HepG2 (cell line): ENCODE measurements around the gene NT5C2. TPM values are rescaled to one million over a fixed set of nuclear protein-coding genes. Genes with fewer than 3 reads are reported as not detected.
"Not testable (repeated sequence)": the region's sequence is repeated elsewhere in the genome, so short reads cannot be mapped to it uniquely, and the experiment has no call there.

Experiments used
- ATAC-seq: fragments of 200-7000 bp; cut with Tn5 transposase; 3 replicates; pipeline ENCODE4 v1.9.1; 2020; ENCODE audit warnings: mild to moderate bottlenecking, moderate library complexity
- BruUV-seq: library from RNA; stranded (reverse); fragments of 400-500 nt; replicated peaks from 2 replicates; lab custom pipeline; 2021; lab: Mats Ljungman, UMichigan
- CTCF ChIA-PET: fragments of 300-600 bp; formaldehyde crosslinking; extraction: SDS; loops from one replicate; lab custom pipeline; 2021; ENCODE audit warnings: low total read pairs, inconsistent platforms, low intra/inter-chr PET ratio; lab: Yijun Ruan, JAX
- POLR2A ChIA-PET: fragments of 350-600 bp; sonication (Branson Sonifier 250); formaldehyde crosslinking; loops from one replicate; lab custom pipeline; 2020; ENCODE audit warnings: antibody characterized with exemption, inconsistent platforms; lab: Yijun Ruan, JAX
- DNase-seq: peaks from one replicate; pipeline ENCODE4 v3.0.0-alpha.2; 2015; ENCODE audit warnings: low spot score
- FAIRE-seq: peaks from 3 replicates; lab custom pipeline; 2011; peaks lifted over from hg19 to GRCh38; lab: Jason Lieb, UNC
- H2AFZ ChIP-seq: one replicate; pipeline ENCODE4 v1.6.1; 2011; ENCODE audit warnings: low read length, inconsistent platforms
- H3K27ac ChIP-seq: fragments of 300-600 bp; 3 replicates; pipeline ENCODE4 v1.8.0; 2011; ENCODE audit warnings: mixed run types, mild to moderate bottlenecking, mixed read lengths, low read length, inconsistent platforms; ENCODE audit not compliant: insufficient read depth; ENCODE audit errors: extremely low read length
- H3K27me3 ChIP-seq, 2 experiments: fragments of 200-600 bp in 1 of 2; 2 replicates in 1 of 2; 3 replicates in 1 of 2; pipeline versions ENCODE4 v1.6.0 to v1.8.0; 2011; ENCODE audit warnings: low read length in 2 of 2, mild to moderate bottlenecking in 2 of 2, moderate library complexity in 2 of 2, inconsistent platforms in 1 of 2; ENCODE audit not compliant: insufficient read depth in 2 of 2, control insufficient read depth in 1 of 2
- H3K36me3 ChIP-seq, 2 experiments: fragments of 200-600 bp in 1 of 2; replicated peaks in 1 of 2; 2 replicates in 1 of 2; 3 replicates in 1 of 2; pipeline versions ENCODE4 v1.5.1 to v1.8.0; 2011; ENCODE audit warnings: low read length in 2 of 2, inconsistent platforms in 1 of 2; ENCODE audit not compliant: insufficient read depth in 2 of 2, control insufficient read depth in 1 of 2
- H3K4me1 ChIP-seq: 2 replicates; pipeline ENCODE4 v1.5.1; 2012; ENCODE audit warnings: low read length, inconsistent platforms; ENCODE audit not compliant: insufficient read depth
- H3K4me2 ChIP-seq: 2 replicates; pipeline ENCODE4 v1.6.0; 2011; ENCODE audit warnings: low read depth, low read length, inconsistent platforms
- H3K4me3 ChIP-seq, 3 experiments: fragments of 200-600 bp in 1 of 3; sonication (generic), shearing (Covaris generic) in 1 of 3; replicated peaks in 1 of 3; 2 replicates each; pipeline ENCODE4 v1.5.1; 2011 to 2016; ENCODE audit warnings: low read length in 3 of 3, inconsistent platforms in 2 of 3, low read depth in 2 of 3, mild to moderate bottlenecking in 2 of 3, control low read depth in 1 of 3, mixed read lengths in 1 of 3; ENCODE audit not compliant: insufficient read depth in 1 of 3
- H3K79me2 ChIP-seq: one replicate; pipeline ENCODE4 v1.6.1; 2011; ENCODE audit warnings: low read length, inconsistent platforms; ENCODE audit not compliant: insufficient read depth
- H3K9ac ChIP-seq: 2 replicates; pipeline ENCODE4 v1.6.0; 2011; ENCODE audit warnings: mild to moderate bottlenecking, low read depth, low read length, inconsistent platforms; ENCODE audit not compliant: insufficient read depth
- H3K9me3 ChIP-seq: 2 replicates; pipeline ENCODE4 v1.5.1; 2012; ENCODE audit warnings: mild to moderate bottlenecking, low read length
- H4K20me1 ChIP-seq: 2 replicates; pipeline ENCODE4 v1.6.0; 2011; ENCODE audit warnings: inconsistent platforms, mild to moderate bottlenecking, low read length, moderate library complexity; ENCODE audit not compliant: insufficient read depth
- ARID5B ChIP-seq: IDR thresholded peaks from 2 replicates; pipeline ENCODE4 v1.4.0; 2020; ENCODE audit warnings: mild to moderate bottlenecking, missing genetic modification reagents
- BCL6 ChIP-seq: IDR thresholded peaks from 2 replicates; pipeline ENCODE4 v1.6.1; 2016; ENCODE audit warnings: missing genetic modification reagents, missing compliant biosample characterization
- FOXO1 ChIP-seq: sonication (generic); formaldehyde crosslinking; IDR thresholded peaks from 2 replicates; pipeline ENCODE4 v1.4.0; 2020; ENCODE audit warnings: missing genetic modification reagents
- FOXP1 ChIP-seq, 2 experiments: fragments of 450-650 bp in 1 of 2; IDR thresholded peaks; 2 replicates each; pipeline ENCODE4 v1.6.1; 2017 to 2018; ENCODE audit warnings: antibody characterized with exemption in 1 of 2
- FOXP4 ChIP-seq: sonication (generic); formaldehyde crosslinking; IDR thresholded peaks from 2 replicates; pipeline ENCODE4 v1.4.0; 2020; ENCODE audit warnings: missing genetic modification reagents
- GATAD2A ChIP-seq: IDR thresholded peaks from 2 replicates; pipeline ENCODE4 v1.6.1; 2016
- HNF4A ChIP-seq: sonication (generic); formaldehyde crosslinking; IDR thresholded peaks from 2 replicates; pipeline ENCODE4 v1.4.0; 2020; ENCODE audit warnings: missing genetic modification reagents
- MIXL1 ChIP-seq: IDR thresholded peaks from 2 replicates; pipeline ENCODE4 v1.6.1; 2016
- NCOA2 ChIP-seq: sonication (generic); formaldehyde crosslinking; IDR thresholded peaks from 2 replicates; pipeline ENCODE4 v1.8.0; 2022; ENCODE audit warnings: inconsistent platforms
- SAP130 ChIP-seq: IDR thresholded peaks from 2 replicates; pipeline ENCODE4 v1.6.1; 2016; ENCODE audit warnings: low read depth
- SOX13 ChIP-seq, 3 experiments: fragments of 450-650 bp in 1 of 3; sonication (generic) in 1 of 3; formaldehyde crosslinking in 1 of 3; IDR thresholded peaks in 2 of 3; conservative IDR thresholded peaks in 1 of 3; 2 replicates each; pipeline versions ENCODE4 v1.5.0 to v1.6.1; 2016 to 2020; ENCODE audit warnings: antibody characterized with exemption in 1 of 3, mild to moderate bottlenecking in 1 of 3, missing compliant biosample characterization in 1 of 3, missing genetic modification reagents in 1 of 3, moderate library complexity in 1 of 3
- SOX5 ChIP-seq: IDR thresholded peaks from 2 replicates; pipeline ENCODE4 v1.6.1; 2016; ENCODE audit warnings: borderline replicate concordance
- SP5 ChIP-seq: IDR thresholded peaks from 2 replicates; pipeline ENCODE4 v1.6.1; 2016; ENCODE audit warnings: low read depth, borderline replicate concordance
- ZGPAT ChIP-seq: IDR thresholded peaks from 2 replicates; pipeline ENCODE4 v1.6.1; 2016; ENCODE audit warnings: mild to moderate bottlenecking
- ZNF652 ChIP-seq: IDR thresholded peaks from 2 replicates; pipeline ENCODE4 v1.6.1; 2016; ENCODE audit warnings: low read depth, borderline replicate concordance
- WGBS: methylation state at CpG from one replicate; pipeline ENCODE4 v1.1.6; 2017; ENCODE audit warnings: low lambda C conversion rate; 5-methylcytosine and 5-hydroxymethylcytosine counted together
- in situ Hi-C: cut with HindIII; loops from 2 replicates; pipeline ENCODE4 v1.10.0; 2017; ENCODE audit warnings: low pct_unique_long_range_greater_than_20kb; ENCODE audit not compliant: extremely low pct_ligation_motif_present
- intact Hi-C: fragments of 100-400 bp; cut with micrococcal nuclease; formaldehyde crosslinking; loops from one replicate; pipeline ENCODE4 v1.10.0; 2022; ENCODE audit not compliant: unreplicated experiment
- polyA plus RNA-seq, 8 experiments: library from polyadenylated mRNA; depleted of rRNA in 3 of 8; stranded (reverse) in 7 of 8; unstranded in 1 of 8; fragments of >200 nt; fragmentation: Illumina TruSeq in 4 of 8; extraction: Trizol in 4 of 8; gene quantifications; 2 replicates each; pipeline versions ENCODE4 v1.2.1 to v1.2.3, GENCODE V29; 2011 to 2016; ENCODE audit warnings: low read depth in 4 of 8, missing spikeins in 1 of 8, mixed read lengths in 1 of 8; ENCODE audit not compliant: insufficient read depth in 1 of 8
- total RNA-seq, 5 experiments: library from RNA; depleted of rRNA; stranded (reverse); fragments of >200 nt; fragmentation: Illumina TruSeq; extraction: Trizol; gene quantifications; 2 replicates each; pipeline ENCODE4 v1.2.3, GENCODE V29; 2016; ENCODE audit warnings: low read depth in 1 of 5
- TF ChIP-seq, protein P1 (sequence below): IDR thresholded peaks from 2 replicates; pipeline ENCODE4 v1.6.1; 2016

Gene NT5C2
- total and polyA plus RNA-seq, 2 of the 13 experiments (the other 11 are each of a cell fraction or from before 2014, with no cell fraction given) = 40.6 to 55.2 TPM

- H3K4me2 ChIP-seq; CTCF ChIA-PET; H4K20me1 ChIP-seq; in situ Hi-C loops; H3K9ac ChIP-seq; ATAC-seq; H3K4me3 ChIP-seq; intact Hi-C loops; H3K27me3 ChIP-seq; DNase-seq; H3K36me3 ChIP-seq; H3K9me3 ChIP-seq; H3K79me2 ChIP-seq; H2AFZ ChIP-seq; H3K27ac ChIP-seq; TF ChIP-seq SOX13, FOXP1 (IDR thresholded peaks at IDR 0.05): not testable (repeated sequence)
- WGBS = 0% methylated on average over 3 of the region's 5 CpGs
- H3K4me1 ChIP-seq = peaks cover 38% of the 10 kb centered on the region
- BruUV-seq = TSS peak; percentile 35
- FAIRE-seq = peak; percentile 32
- POLR2A ChIA-PET = interaction anchor here (0.8 kb wide), 1 partner anchor 63 kb away, joined by 3 read pairs; the partner anchor contains the start of gene NT5C2
- TF ChIP-seq ARID5B (CRISPR knock-in tag) (peak; percentile 74), BCL6 (CRISPR knock-in tag) (peak; percentile 67), SP5 (CRISPR knock-in tag) (0 out of 2 replicates have a peak, but pooled peaks have one; percentile 36), SAP130 (CRISPR knock-in tag) (peak; percentile 25; the same call in 1 of the 2 replicates), ZGPAT (0 out of 2 replicates have a peak, but pooled peaks have one; percentile 38), SOX5 (CRISPR knock-in tag) (peak; percentile 65; the same call in 1 of the 2 replicates), ZNF652 (CRISPR knock-in tag) (peak; percentile 77), SOX13 (CRISPR knock-in tag; conservative IDR thresholded peaks at IDR 0.05 in 1 of 2, IDR thresholded peaks at IDR 0.05 in 1 of 2) (peak in 1 of 2 experiments; percentile 77; a peak in 2 of 4 replicates), NCOA2 (CRISPR knock-in tag) (0 out of 2 replicates have a peak, but pooled peaks have one; percentile 38), FOXP1 (CRISPR knock-in tag; IDR thresholded peaks at IDR 0.05) (peak; percentile 50; the same call in 1 of the 2 replicates), FOXP4 (peak; percentile 71; the same call in 1 of the 2 replicates), GATAD2A (CRISPR knock-in tag) (peak; percentile 32; the same call in 1 of the 2 replicates), FOXO1 (CRISPR knock-in tag) (peak; percentile 33; the same call in 1 of the 2 replicates), MIXL1 (CRISPR knock-in tag) (0 out of 2 replicates have a peak, but pooled peaks have one; percentile 25), HNF4A (CRISPR knock-in tag) (peak; percentile 45; the same call in 1 of the 2 replicates)
- TF ChIP-seq, protein P1, sequence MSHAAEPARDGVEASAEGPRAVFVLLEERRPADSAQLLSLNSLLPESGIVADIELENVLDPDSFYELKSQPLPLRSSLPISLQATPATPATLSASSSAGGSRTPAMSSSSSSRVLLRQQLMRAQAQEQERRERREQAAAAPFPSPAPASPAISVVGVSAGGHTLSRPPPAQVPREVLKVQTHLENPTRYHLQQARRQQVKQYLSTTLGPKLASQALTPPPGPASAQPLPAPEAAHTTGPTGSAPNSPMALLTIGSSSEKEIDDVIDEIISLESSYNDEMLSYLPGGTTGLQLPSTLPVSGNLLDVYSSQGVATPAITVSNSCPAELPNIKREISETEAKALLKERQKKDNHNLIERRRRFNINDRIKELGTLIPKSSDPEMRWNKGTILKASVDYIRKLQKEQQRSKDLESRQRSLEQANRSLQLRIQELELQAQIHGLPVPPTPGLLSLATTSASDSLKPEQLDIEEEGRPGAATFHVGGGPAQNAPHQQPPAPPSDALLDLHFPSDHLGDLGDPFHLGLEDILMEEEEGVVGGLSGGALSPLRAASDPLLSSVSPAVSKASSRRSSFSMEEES = 0 out of 2 replicates have a peak, but pooled peaks have one; percentile 9
These were observed 62.9 kb downstream of the NT5C2 start for GRCh38 chr10:103130180-103130579.
